ENCODE measurements around the gene EHD4. TPM values are rescaled to one million over a fixed set of nuclear protein-coding genes. Genes with fewer than 3 reads are reported as not detected.

Gene EHD4
- total RNA-seq, 4 donors from 2014 or later: 10.0 to 25.4 (median 20.3) TPM

GRCh38 chr15:41847206-41847605, 125.2 kb downstream of the EHD4 start:
- peaks cover 0 to 68% of the 10 kb centered on the region in 2 donors for H3K36me3 ChIP-seq
- H3K4me1 ChIP-seq: no peaks in the 10 kb centered on the region
- TF ChIP-seq POLR2AphosphoS5 (IDR thresholded peaks at IDR 0.05): no peak
- no peak for TF ChIP-seq POLR2A (IDR thresholded peaks at IDR 0.05)
- TF ChIP-seq EP300 (IDR thresholded peaks at IDR 0.05): no peak
- TF ChIP-seq CTCF (IDR thresholded peaks at IDR 0.05): no peak

More at GRCh38 chr15:41847206-41847605, 125.2 kb downstream of the EHD4 start:
- Histone ChIP-seq H3K27ac (no peak overlapping the region), H3K4me3 (no peak overlapping the region), H3K9me3 (no peaks in the 10 kb centered on the region), H3K27me3 (peaks cover 14% of the 10 kb centered on the region)
- ATAC-seq: no peak
- 68 to 82% methylated on average over 6 to 11 of the region's 14 CpGs for WGBS, 2 donors (ENCODE audit: low coverage in 1 of 2)

Small RNA genes lying within 50 kb of the gene (small RNA-seq; reads per million reads assigned to genes)
- 0 to 0.09 (median 0) reads per million in 4 donors for gene MIR4310
- gene RNA5SP393: 0 reads per million in 4 donors

Other genes with a start within 250 kb of the EHD4 start
- gene MAPKBP1, start 198.1 kb downstream of the EHD4 start, total RNA-seq: 10 to 100 TPM; 25.1 to 48.9 (median 30.6) TPM
- gene JMJD7, start 144.5 kb downstream of the EHD4 start, total RNA-seq: 10 to 100 TPM in 1 of 4 donors, 1 to 10 TPM in 3; 6.1 to 12.8 (median 9.3) TPM
- 1 to 10 TPM; 2.5 to 7.0 (median 3.6) TPM for gene PLA2G4B, start 133.7 kb downstream of the EHD4 start, total RNA-seq
- under 1 TPM; 0.13 to 0.93 (median 0.38) TPM for gene SPTBN5, start 78.5 kb downstream of the EHD4 start, total RNA-seq
- under 1 TPM in 2 of 4 donors, not detected in 2; 0.08 to 0.67 TPM for gene PLA2G4E, start 48.5 kb upstream of the EHD4 start, total RNA-seq
- not detected for gene PLA2G4D, start 122.0 kb upstream of the EHD4 start, total RNA-seq
- gene PLA2G4F, start 184.1 kb upstream of the EHD4 start, total RNA-seq: under 1 TPM in 2 of 4 donors, not detected in 2; 0.16 to 0.67 TPM
- 100 to 1,000 TPM in 1 of 4 donors, 10 to 100 TPM in 3; 53.5 to 104 (median 76.6) TPM for gene VPS39, start 235.7 kb upstream of the EHD4 start, total RNA-seq

All from gastroesophageal sphincter (tissue), 4 donors.